ENCODE results near the gene GNAS.

GNAS gene

DNA sequence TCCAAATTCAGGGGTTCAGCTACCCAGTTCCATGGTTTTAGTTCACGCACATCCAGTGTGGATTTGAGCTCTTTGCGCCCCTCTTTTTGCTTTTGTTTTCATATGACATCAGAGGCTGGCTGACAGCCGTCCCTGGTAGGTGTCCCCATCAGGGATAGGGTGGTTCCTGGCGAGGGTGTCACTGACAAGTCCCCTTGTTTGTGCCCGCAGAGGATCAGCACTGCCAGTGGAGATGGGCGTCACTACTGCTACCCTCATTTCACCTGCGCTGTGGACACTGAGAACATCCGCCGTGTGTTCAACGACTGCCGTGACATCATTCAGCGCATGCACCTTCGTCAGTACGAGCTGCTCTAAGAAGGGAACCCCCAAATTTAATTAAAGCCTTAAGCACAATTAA, 58.0 kb downstream of the GNAS start:
- H3K4me3 ChIP-seq (ENCODE audit: low read depth, low read length), result no peak overlapping the region
- TF ChIP-seq, protein P1, sequence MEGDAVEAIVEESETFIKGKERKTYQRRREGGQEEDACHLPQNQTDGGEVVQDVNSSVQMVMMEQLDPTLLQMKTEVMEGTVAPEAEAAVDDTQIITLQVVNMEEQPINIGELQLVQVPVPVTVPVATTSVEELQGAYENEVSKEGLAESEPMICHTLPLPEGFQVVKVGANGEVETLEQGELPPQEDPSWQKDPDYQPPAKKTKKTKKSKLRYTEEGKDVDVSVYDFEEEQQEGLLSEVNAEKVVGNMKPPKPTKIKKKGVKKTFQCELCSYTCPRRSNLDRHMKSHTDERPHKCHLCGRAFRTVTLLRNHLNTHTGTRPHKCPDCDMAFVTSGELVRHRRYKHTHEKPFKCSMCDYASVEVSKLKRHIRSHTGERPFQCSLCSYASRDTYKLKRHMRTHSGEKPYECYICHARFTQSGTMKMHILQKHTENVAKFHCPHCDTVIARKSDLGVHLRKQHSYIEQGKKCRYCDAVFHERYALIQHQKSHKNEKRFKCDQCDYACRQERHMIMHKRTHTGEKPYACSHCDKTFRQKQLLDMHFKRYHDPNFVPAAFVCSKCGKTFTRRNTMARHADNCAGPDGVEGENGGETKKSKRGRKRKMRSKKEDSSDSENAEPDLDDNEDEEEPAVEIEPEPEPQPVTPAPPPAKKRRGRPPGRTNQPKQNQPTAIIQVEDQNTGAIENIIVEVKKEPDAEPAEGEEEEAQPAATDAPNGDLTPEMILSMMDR (IDR thresholded peaks at IDR 0.05; ENCODE audit: borderline replicate concordance, insufficient read depth, low read depth, low read length), result no peak

DNA sequence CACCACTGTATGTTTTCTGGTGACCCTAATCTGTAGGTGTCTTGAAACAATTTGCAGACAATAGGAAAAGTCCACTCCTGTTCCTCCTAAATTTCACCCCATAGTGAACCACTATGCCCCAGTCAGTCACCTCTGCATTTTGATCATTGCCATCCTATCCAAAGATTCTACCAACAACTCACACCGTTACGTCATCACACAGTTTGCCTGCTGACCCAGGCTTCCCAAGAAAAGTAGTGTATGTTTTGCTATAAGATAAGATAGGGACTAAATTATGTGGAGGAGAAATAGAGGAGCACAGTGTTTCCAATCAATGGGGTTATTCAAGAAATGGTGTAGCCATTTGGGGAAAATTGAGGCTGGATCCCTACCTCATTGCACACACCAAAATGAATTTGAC, 58.8 kb downstream of the GNAS start:
- TF ChIP-seq, protein P1 (IDR thresholded peaks at IDR 0.05; ENCODE audit: borderline replicate concordance, insufficient read depth, low read depth, low read length), result no peak
- H3K4me3 ChIP-seq (ENCODE audit: low read depth, low read length), result no peak overlapping the region

DNA sequence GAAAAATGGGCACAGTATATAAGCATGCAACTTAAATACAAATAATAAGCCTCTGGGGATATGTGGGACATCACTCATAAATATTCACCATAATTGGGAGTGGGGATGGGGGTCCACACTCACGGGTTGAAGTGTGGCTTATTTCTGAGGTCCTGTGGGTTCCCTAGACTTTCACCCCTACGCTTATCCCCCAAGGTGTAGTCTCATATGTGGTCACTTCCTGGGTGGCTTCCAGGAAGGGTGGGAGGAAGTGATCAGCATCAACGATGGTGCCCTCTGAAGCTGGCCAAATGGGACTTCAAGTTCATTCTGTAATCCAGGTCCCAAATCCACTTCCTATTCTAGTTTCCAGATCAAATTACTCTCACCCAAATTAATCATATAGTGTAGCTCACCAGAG, 59.5 kb downstream of the GNAS start:
- TF ChIP-seq, protein P1 (IDR thresholded peaks at IDR 0.05; ENCODE audit: borderline replicate concordance, insufficient read depth, low read depth, low read length), result no peak
- no peak overlapping the region for H3K4me3 ChIP-seq (ENCODE audit: low read depth, low read length)

DNA sequence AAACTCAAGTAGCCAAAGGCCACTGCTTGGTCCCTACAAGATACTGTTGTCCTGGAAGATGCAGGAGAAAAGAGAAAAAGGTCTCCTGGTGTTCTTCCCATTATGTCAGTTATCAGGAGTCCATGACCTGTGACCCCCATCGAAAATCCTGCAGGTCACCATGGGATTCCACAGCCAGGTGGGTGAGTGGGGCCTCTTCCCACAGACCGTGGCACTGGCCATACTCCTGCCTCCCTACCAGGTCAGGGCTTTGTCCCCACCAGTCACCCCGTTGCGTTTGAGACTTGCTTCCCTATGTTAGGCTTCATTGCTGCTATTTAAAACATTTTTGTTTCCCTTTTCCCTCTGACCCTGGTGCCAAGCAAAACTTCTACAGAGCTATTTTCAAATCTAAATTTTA, 60.6 kb downstream of the GNAS start:
- H3K4me3 ChIP-seq (ENCODE audit: low read depth, low read length), result no peak overlapping the region
- TF ChIP-seq, protein P1 (IDR thresholded peaks at IDR 0.05; ENCODE audit: borderline replicate concordance, insufficient read depth, low read depth, low read length), result no peak

DNA sequence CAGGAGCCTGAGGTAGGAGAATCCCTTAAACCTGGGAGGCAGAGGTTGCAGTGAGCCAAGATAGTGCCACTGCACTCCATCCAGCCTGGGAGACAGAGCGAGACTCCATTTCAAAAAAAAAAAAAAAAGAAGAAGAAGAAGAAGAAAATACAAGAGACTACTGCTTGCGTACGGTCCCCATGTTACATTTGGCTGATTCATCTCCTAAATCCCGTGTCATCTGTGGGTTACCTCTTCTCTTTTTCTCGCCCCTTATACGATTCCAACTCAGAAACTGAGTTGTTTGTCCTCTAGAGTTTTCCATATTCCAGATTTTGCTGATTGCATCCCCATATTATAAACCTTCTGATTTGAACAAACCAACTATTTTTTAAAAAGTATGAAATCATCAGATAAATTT, 66.1 kb downstream of the GNAS start:
- TF ChIP-seq, protein P1 (IDR thresholded peaks at IDR 0.05; ENCODE audit: borderline replicate concordance, insufficient read depth, low read depth, low read length), result no peak
- H3K4me3 ChIP-seq (ENCODE audit: low read depth, low read length), result no peak overlapping the region

DNA sequence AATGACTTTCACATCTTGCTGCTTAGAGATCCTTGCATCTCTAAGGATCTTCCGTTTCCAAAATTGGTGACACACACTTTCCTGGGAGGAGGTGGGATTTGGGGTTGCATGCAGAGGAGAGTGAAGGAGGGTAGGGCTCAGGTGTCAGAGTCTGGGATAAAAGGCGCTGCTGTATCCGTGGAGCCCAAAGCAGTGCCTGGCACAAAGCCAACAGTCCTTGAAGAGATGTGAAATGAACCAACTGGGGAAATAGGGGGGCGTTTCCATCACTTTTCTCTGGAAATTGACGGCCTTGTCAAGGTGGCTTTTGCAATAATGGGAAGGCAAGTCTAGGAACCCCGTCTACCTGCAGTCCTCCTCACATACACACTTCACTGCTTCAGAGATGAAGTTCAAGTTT, 69.0 kb downstream of the GNAS start:
- TF ChIP-seq, protein P1 (IDR thresholded peaks at IDR 0.05; ENCODE audit: borderline replicate concordance, insufficient read depth, low read depth, low read length), result no peak
- no peak overlapping the region for H3K4me3 ChIP-seq (ENCODE audit: low read depth, low read length)

DNA sequence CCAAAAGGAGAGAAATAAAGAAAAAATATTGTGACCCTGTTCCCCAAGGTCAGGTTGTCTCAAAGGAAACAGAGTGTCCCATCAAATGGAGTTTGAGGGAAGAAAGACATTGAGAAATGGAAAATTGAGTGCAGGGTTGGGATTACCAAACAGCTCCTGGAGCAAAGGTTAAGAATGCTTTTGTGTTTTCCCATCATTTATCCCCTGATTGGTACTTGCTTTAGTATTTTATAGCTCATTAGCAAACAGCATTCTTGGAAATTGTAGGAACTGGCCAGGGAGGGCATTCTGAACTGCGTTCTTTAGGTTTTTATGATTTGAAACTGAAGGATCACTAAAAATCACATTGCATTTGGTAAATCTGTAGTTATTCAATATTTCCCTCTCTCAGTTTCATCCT, 69.5 kb downstream of the GNAS start:
- H3K4me3 ChIP-seq (ENCODE audit: low read depth, low read length), result no peak overlapping the region
- TF ChIP-seq, protein P1 (IDR thresholded peaks at IDR 0.05; ENCODE audit: borderline replicate concordance, insufficient read depth, low read depth, low read length), result no peak

Data from GM12875 (cell line).